ENCODE measurements around the gene ELL2.

Gene ELL2

DNA sequence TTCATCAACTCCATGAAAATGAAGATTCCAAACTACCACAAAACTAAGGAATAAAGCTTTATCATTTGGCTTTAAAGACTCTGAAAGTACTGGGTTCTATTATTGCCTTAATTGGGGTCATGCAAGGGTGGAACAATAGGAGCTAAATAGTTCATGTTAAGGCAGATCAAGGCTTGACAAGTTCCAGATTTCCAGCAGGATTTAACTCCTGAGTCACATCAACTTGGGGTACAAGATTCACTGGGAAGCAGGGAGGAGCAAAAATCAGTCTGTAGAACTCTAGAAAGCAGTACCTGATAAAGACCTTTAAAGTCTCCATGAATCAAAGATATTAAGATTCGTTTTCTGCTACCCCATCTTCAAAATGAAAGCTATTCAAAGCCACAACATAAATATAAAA, 97.2 kb downstream of the ELL2 start:
- Histone ChIP-seq H3K18ac (ENCODE audit: low read length) (no peak overlapping the region), H4K5ac (ENCODE audit: low read length) (no peak overlapping the region), H3K4ac (ENCODE audit: low read depth, low read length) (no peak overlapping the region), H3K27me3 (ENCODE audit: insufficient read depth, low read length, poor library complexity) (no peaks in the 10 kb centered on the region), H3K4me2 (ENCODE audit: low read length) (no peak overlapping the region), H2BK5ac (ENCODE audit: low read length) (no peak overlapping the region), H4K8ac (ENCODE audit: low read depth, low read length) (no peak overlapping the region), H3K79me2 (ENCODE audit: control insufficient read depth, insufficient read depth, low read length) (no peaks in the 10 kb centered on the region), H3K4me3 (ENCODE audit: low read length) (no peak overlapping the region), H3K56ac (ENCODE audit: low read length) (no peak overlapping the region), H3K27ac (ENCODE audit: low read depth, low read length) (no peak overlapping the region), H2BK15ac (replicated peaks; ENCODE audit: low read depth) (no peak overlapping the region), H2BK120ac (ENCODE audit: low read depth, low read length) (no peak overlapping the region), H3K23ac (ENCODE audit: low read length) (no peak overlapping the region), H2AK5ac (ENCODE audit: low read length) (no peak overlapping the region), H3K9ac (ENCODE audit: low read length) (no peak overlapping the region), H3K79me1 (ENCODE audit: low read length) (no peaks in the 10 kb centered on the region), H3K36me3 (ENCODE audit: control insufficient read depth, insufficient read depth, low read length) (no peaks in the 10 kb centered on the region), H3K4me1 (ENCODE audit: control insufficient read depth, low read depth, low read length) (peaks cover 2% of the 10 kb centered on the region)
- WGBS (ENCODE audit: extremely low coverage, insufficient coverage, low lambda C conversion rate), result no CpG with 5 or more reads among the region's 1 CpG
- DNase-seq, result no peak

DNA sequence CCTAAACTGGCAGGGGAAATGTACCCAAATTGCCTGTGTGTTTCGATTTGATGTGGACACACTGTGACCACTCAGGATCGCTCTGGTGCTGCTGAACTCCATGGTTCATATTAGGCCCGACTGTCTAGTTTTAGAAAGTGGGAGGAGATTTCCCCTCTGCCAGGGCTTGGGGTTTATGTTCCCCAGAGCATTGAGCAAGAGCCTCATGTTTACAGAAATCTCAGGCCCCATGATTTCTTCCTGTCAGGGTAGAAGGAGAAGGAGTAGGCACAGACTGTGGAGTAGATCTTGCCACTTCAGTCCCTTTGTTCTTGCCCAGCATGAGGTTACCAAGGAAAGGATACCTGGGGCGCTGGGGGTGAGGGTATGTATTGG, 98.3 kb downstream of the ELL2 start:
- H3K4me3 ChIP-seq (ENCODE audit: low read length), result no peak overlapping the region
- H3K79me1 ChIP-seq (ENCODE audit: low read length), result no peaks in the 10 kb centered on the region
- no peak overlapping the region for H2BK15ac ChIP-seq (replicated peaks; ENCODE audit: low read depth)
- H4K8ac ChIP-seq (ENCODE audit: low read depth, low read length), result no peak overlapping the region
- no peaks in the 10 kb centered on the region for H3K36me3 ChIP-seq (ENCODE audit: control insufficient read depth, insufficient read depth, low read length)
- no peak overlapping the region for H3K23ac ChIP-seq (ENCODE audit: low read length)
- H2BK120ac ChIP-seq (ENCODE audit: low read depth, low read length), result no peak overlapping the region
- H3K27me3 ChIP-seq (ENCODE audit: insufficient read depth, low read length, poor library complexity), result no peaks in the 10 kb centered on the region
- no peak overlapping the region for H3K9ac ChIP-seq (ENCODE audit: low read length)
- H3K56ac ChIP-seq (ENCODE audit: low read length), result peak overlapping the region; percentile 36
- H4K5ac ChIP-seq (ENCODE audit: low read length), result peak overlapping the region; percentile 23
- no peak overlapping the region for H2BK5ac ChIP-seq (ENCODE audit: low read length)
- DNase-seq, result no peak
- H3K27ac ChIP-seq (ENCODE audit: low read depth, low read length), result no peak overlapping the region
- no peak overlapping the region for H2AK5ac ChIP-seq (ENCODE audit: low read length)
- WGBS (ENCODE audit: extremely low coverage, insufficient coverage, low lambda C conversion rate), result no CpG with 5 or more reads among the region's 4 CpGs
- no peak overlapping the region for H3K4me2 ChIP-seq (ENCODE audit: low read length)
- peaks cover 2% of the 10 kb centered on the region for H3K4me1 ChIP-seq (ENCODE audit: control insufficient read depth, low read depth, low read length)
- no peak overlapping the region for H3K18ac ChIP-seq (ENCODE audit: low read length)
- H3K4ac ChIP-seq (ENCODE audit: low read depth, low read length), result no peak overlapping the region
- no peaks in the 10 kb centered on the region for H3K79me2 ChIP-seq (ENCODE audit: control insufficient read depth, insufficient read depth, low read length)

DNA sequence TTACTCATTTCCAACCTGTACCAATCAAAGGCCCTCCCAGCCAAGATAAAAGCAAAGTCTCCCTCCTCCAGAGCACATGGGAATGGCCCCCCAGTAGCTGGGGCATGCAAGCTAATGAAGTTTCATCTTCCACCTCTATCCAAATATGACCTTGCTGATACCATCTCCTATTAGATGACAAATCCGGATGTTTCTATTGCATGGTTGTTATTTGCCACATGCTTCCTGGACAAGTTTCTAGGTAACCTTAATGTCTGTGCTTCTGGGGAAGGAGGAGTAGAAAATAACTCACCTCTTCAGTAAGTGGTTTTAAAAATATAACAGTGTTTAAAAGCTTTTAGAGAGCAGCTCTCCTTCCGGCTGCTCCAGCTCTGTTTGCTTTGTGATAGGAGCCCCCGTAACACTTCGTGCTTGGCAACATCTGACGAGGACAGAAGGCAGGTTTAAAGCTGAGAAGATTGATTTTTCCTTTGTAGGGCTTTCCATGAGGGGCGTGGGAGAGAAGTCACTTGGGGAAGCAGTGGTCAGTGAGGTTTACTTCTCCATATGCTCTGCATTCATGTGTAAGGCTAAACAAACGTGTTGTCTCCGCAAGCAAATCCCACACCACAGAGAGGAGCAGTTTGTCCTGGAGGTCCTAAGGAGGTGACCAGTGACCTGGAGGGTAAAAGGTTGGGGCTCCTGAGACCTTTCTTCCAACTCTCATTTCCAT, 98.8 kb downstream of the ELL2 start:
- H3K4ac ChIP-seq (ENCODE audit: low read depth, low read length), result no peak overlapping the region
- H3K9ac ChIP-seq (ENCODE audit: low read length), result no peak overlapping the region
- peak overlapping the region; percentile 23 for H4K5ac ChIP-seq (ENCODE audit: low read length)
- H2BK15ac ChIP-seq (replicated peaks; ENCODE audit: low read depth), result no peak overlapping the region
- H2BK120ac ChIP-seq (ENCODE audit: low read depth, low read length), result no peak overlapping the region
- no peak for DNase-seq
- no peaks in the 10 kb centered on the region for H3K79me2 ChIP-seq (ENCODE audit: control insufficient read depth, insufficient read depth, low read length)
- no peak overlapping the region for H3K4me2 ChIP-seq (ENCODE audit: low read length)
- no peak overlapping the region for H3K18ac ChIP-seq (ENCODE audit: low read length)
- no peak overlapping the region for H4K8ac ChIP-seq (ENCODE audit: low read depth, low read length)
- no peaks in the 10 kb centered on the region for H3K79me1 ChIP-seq (ENCODE audit: low read length)
- H3K27me3 ChIP-seq (ENCODE audit: insufficient read depth, low read length, poor library complexity), result no peaks in the 10 kb centered on the region
- no peaks in the 10 kb centered on the region for H3K36me3 ChIP-seq (ENCODE audit: control insufficient read depth, insufficient read depth, low read length)
- no CpG with 5 or more reads among the region's 8 CpGs for WGBS (ENCODE audit: extremely low coverage, insufficient coverage, low lambda C conversion rate)
- H2BK5ac ChIP-seq (ENCODE audit: low read length), result peak overlapping the region; percentile 15
- H3K23ac ChIP-seq (ENCODE audit: low read length), result no peak overlapping the region
- peaks cover 2% of the 10 kb centered on the region for H3K4me1 ChIP-seq (ENCODE audit: control insufficient read depth, low read depth, low read length)
- H3K56ac ChIP-seq (ENCODE audit: low read length), result peak overlapping the region; percentile 36
- no peak overlapping the region for H3K27ac ChIP-seq (ENCODE audit: low read depth, low read length)
- no peak overlapping the region for H2AK5ac ChIP-seq (ENCODE audit: low read length)
- H3K4me3 ChIP-seq (ENCODE audit: low read length), result no peak overlapping the region

DNA sequence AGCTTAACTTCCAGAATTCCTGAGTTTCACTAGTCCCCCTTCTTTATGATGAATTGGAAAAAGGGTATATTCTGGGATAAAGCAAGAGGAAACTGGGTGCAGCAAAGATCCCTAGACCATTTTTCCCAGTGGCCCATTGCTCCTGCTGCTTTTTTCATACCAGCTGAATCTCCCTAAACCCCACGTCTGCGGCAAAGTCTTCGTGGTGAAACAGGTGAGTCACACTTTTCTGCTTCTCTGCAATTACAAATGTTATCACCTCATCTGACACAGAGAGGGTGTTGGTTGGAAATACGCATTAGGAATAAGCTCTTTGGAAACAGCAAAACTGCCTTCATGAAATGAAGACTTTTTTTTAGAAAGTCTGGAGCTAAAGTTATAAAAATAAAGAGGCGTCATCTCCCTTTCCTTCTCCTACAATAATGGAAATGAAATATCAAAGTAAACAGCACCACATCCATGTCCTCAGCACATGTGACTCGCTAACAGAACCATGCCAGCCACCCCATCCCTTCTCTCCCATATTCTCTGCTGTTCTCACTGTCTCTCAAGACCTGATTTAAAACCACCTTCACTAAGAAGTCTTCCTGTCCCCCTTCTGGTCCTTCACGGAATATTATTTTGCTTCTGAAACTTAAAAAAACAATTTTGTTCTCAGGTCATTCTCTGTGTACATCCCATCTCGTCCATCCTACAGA, 99.6 kb downstream of the ELL2 start:
- H3K4me1 ChIP-seq (ENCODE audit: control insufficient read depth, low read depth, low read length), result peaks cover 2% of the 10 kb centered on the region
- H3K4me2 ChIP-seq (ENCODE audit: low read length), result no peak overlapping the region
- H4K8ac ChIP-seq (ENCODE audit: low read depth, low read length), result no peak overlapping the region
- no peaks in the 10 kb centered on the region for H3K79me1 ChIP-seq (ENCODE audit: low read length)
- no peaks in the 10 kb centered on the region for H3K36me3 ChIP-seq (ENCODE audit: control insufficient read depth, insufficient read depth, low read length)
- no peak for DNase-seq
- no peak overlapping the region for H2BK120ac ChIP-seq (ENCODE audit: low read depth, low read length)
- no peak overlapping the region for H3K9ac ChIP-seq (ENCODE audit: low read length)
- H3K18ac ChIP-seq (ENCODE audit: low read length), result no peak overlapping the region
- no peak overlapping the region for H3K56ac ChIP-seq (ENCODE audit: low read length)
- no peaks in the 10 kb centered on the region for H3K79me2 ChIP-seq (ENCODE audit: control insufficient read depth, insufficient read depth, low read length)
- no peak overlapping the region for H2BK5ac ChIP-seq (ENCODE audit: low read length)
- no peak overlapping the region for H3K27ac ChIP-seq (ENCODE audit: low read depth, low read length)
- no peak overlapping the region for H2AK5ac ChIP-seq (ENCODE audit: low read length)
- no peak overlapping the region for H3K4me3 ChIP-seq (ENCODE audit: low read length)
- H2BK15ac ChIP-seq (replicated peaks; ENCODE audit: low read depth), result no peak overlapping the region
- no CpG with 5 or more reads among the region's 8 CpGs for WGBS (ENCODE audit: extremely low coverage, insufficient coverage, low lambda C conversion rate)
- no peak overlapping the region for H4K5ac ChIP-seq (ENCODE audit: low read length)
- H3K23ac ChIP-seq (ENCODE audit: low read length), result no peak overlapping the region
- no peak overlapping the region for H3K4ac ChIP-seq (ENCODE audit: low read depth, low read length)
- H3K27me3 ChIP-seq (ENCODE audit: insufficient read depth, low read length, poor library complexity), result no peaks in the 10 kb centered on the region

DNA sequence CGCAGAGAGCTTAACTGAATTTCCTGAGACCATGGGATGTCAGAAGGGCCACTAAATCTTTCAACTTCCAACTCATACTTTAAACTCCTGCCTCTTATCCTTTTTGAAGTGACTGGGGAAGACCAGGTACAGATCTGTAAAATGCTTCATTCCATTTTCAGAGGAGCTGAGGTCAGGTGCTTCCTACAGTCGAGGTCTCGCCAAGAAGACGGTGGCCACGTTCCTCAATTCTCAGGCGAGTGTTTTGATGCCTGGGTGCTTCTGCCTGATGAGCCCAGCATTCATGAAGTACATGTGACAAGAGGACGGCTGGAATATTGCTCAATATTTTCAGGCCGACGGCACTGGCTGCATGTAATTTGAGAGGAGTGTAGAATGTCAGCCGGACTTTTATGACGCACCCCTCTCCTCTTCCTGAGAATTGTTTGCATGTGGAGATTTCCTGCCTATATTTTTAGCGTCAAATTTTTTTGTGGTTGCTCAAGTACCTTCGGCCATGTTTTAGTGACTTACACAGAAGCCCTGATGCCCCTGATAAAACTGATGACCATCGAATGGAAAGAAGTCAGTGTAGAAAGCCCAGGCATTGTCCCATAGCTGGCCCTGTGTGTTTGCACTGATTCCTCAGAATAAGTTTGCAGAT, 100.3 kb downstream of the ELL2 start:
- no CpG with 5 or more reads among the region's 14 CpGs for WGBS (ENCODE audit: extremely low coverage, insufficient coverage, low lambda C conversion rate)
- no peaks in the 10 kb centered on the region for H3K36me3 ChIP-seq (ENCODE audit: control insufficient read depth, insufficient read depth, low read length)
- no peak overlapping the region for H3K4me2 ChIP-seq (ENCODE audit: low read length)
- DNase-seq, result no peak
- no peak overlapping the region for H3K27ac ChIP-seq (ENCODE audit: low read depth, low read length)
- H2BK15ac ChIP-seq (replicated peaks; ENCODE audit: low read depth), result no peak overlapping the region
- H3K79me2 ChIP-seq (ENCODE audit: control insufficient read depth, insufficient read depth, low read length), result no peaks in the 10 kb centered on the region
- H2BK5ac ChIP-seq (ENCODE audit: low read length), result no peak overlapping the region
- no peak overlapping the region for H3K4me3 ChIP-seq (ENCODE audit: low read length)
- H4K8ac ChIP-seq (ENCODE audit: low read depth, low read length), result no peak overlapping the region
- peaks cover 2% of the 10 kb centered on the region for H3K4me1 ChIP-seq (ENCODE audit: control insufficient read depth, low read depth, low read length)
- no peak overlapping the region for H3K4ac ChIP-seq (ENCODE audit: low read depth, low read length)
- H3K27me3 ChIP-seq (ENCODE audit: insufficient read depth, low read length, poor library complexity), result no peaks in the 10 kb centered on the region
- H3K18ac ChIP-seq (ENCODE audit: low read length), result no peak overlapping the region
- H3K79me1 ChIP-seq (ENCODE audit: low read length), result no peaks in the 10 kb centered on the region
- H3K9ac ChIP-seq (ENCODE audit: low read length), result no peak overlapping the region
- H3K23ac ChIP-seq (ENCODE audit: low read length), result no peak overlapping the region
- no peak overlapping the region for H2BK120ac ChIP-seq (ENCODE audit: low read depth, low read length)
- H3K56ac ChIP-seq (ENCODE audit: low read length), result no peak overlapping the region
- no peak overlapping the region for H2AK5ac ChIP-seq (ENCODE audit: low read length)
- H4K5ac ChIP-seq (ENCODE audit: low read length), result no peak overlapping the region
